Measurements from ENCODE around the gene CACHD1.
"Not testable (repeated sequence)": the region's sequence is repeated elsewhere in the genome, so short reads cannot be mapped to it uniquely, and the experiment has no call there.

CACHD1 gene

DNA sequence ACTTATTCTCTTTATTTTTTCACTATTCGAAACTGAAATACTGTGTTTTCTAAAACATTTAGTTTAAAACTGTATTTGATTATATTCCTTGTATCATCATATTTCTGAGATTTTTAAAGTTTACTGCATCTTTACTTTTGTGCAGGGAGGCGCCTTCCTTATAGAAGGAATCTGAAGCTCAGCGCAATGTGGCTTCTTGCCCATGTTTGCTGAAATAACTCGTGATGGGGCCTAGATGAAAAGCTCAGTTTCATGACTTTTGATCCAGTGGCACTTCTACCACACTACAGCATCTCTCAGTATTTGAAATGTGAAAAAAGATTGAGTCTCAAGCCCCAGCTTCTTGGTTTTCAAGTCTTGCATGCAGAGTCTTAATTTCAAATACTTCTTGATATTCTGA, 28.4 kb downstream of the CACHD1 start:
- no peak for DNase-seq

DNA sequence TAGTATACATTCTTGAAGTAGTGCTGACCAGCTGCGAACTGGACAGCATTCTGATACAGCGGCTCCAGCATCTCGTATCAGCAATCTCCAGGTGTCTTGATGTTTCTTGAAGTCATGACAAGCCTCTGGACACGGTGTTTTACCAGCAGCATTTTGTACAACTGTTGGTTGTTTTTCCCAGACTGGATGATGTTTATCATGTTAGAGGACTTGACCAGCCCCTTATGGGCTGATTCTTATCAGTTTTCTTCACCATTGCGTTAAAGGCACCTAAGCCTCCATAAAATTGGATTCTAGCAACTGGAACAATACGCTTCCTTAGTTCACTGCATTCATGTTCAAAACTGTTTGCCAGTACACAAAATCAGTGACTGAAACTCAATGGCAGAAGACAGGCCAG, 29.1 kb downstream of the CACHD1 start:
- no peak for DNase-seq

DNA sequence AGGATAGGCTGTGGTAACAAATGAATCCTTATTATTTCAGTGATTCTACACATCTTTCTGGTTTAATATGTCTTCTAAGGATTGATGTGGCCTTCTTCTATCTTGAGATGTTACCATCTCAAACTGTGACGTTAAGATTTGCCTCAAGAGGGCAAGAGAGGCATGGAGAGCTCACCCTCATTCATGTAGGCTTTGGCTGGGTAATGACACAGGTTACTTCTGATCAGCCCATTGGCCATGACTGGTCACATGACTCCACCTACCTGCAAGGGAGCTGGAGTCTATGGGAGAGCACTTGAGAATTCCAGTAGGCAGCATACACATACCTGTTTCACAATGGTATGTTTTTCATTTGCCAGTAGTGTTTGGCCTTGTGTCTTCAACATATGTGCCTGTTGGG, 30.0 kb downstream of the CACHD1 start:
- no peak for DNase-seq

DNA sequence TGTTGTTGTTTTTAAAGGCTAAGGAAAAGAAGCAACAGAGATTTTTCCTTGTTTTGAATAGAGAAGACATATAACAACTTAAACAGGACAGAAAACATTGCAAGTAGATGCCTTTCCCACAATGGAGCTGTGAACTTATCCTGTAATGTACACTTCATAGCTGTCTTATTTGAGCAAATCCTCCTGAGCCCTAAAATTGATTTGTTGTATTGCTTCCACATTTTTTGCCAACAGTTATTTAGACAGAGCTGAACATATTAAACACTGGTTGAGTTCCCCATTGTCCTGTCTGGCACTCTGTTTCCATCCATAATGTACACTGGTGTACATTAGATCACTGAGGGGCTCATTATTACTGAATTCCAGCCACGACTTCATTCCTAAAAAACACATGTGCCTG, 32.2 kb downstream of the CACHD1 start:
- no peak for DNase-seq

DNA sequence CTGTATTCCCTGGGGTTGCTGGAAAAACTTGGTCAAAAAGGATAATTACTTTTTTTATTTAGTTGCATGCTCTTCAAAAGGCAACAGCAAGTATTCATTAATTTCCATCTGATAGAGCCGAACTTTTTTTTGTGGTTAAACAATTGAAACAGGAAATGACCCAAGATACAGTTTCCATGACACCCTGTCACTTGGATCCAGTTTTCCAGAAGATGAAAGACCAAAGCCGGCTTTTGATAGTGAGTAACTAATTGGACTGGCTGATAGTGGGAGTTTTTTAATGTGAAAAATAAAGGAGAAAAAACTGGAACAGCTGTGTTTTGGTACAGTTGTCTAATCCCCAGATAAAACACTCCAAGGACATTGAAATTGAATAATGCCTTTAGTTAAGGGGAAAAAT, 33.0 kb downstream of the CACHD1 start:
- DNase-seq, result no peak

DNA sequence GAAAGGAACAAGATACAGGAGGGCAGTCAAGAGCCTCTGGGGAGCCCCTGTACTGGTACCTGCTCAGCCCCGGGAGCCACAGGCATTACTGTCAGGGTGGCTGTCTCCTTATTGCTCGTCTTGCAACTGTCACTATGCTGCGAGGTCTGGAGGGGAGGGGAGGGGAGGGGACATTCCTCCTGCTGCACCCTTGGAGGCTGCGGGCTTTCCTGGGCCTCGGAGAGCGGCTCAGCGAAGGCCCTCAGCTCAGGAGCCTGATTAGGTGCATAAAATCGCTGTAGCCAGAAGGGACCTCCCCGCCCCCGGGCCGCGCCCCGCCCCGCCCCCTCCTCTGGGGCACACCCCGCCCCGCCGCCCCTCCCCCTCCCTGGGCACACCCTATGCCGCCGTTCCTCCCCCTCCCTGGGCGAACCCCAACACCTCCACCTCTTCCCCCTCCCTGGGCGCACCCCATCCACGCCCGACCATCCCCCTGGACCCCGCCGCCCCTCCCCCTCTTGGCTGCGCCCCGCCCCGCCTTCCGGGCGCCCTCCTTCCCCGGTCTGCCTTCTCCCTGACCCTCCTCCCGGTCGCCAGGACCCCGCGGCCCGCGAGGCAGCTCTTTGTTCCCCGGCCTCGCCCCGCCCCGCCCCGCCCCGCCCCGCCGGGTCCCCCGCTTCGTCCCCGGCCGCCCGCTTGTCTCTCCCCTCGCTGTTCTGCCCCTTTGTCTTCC, 35.5 kb downstream of the CACHD1 start:
- peak in 3 of 4 experiments; percentile 6 to 19 (median 13) for DNase-seq

DNA sequence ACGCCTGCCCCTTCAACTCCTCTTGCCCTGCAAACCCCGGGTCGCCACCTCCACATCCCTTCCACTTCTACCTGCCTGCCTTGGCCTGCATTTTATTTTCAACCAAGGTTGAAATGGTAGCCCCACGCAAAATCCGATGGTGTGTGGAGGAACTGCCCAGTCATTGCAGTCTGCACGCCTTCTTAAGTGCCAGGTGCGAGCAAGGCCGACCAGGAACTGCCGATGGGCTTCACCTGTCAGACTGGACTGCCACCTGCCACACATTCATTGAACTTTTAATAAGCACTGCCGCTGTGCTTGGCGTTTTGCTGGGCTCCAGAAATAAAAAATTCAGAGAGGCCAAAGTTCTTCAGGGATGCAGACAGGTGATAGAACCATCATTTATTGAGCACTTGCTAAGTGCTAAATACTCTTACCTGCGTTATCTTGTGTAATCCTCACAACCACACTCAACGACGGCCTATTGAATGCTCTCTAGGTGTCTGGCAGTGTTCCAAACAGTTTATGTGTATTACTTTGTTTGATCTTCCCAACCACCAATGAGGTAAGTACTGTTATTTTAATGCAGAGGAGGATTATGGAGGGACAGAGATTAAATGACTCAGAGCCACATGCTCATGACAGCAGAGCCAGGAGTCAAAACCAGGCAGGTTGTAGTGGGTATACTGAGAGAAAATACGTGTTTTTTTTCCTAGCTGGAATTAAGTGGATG, 36.2 kb downstream of the CACHD1 start:
- no peak for DNase-seq

DNA sequence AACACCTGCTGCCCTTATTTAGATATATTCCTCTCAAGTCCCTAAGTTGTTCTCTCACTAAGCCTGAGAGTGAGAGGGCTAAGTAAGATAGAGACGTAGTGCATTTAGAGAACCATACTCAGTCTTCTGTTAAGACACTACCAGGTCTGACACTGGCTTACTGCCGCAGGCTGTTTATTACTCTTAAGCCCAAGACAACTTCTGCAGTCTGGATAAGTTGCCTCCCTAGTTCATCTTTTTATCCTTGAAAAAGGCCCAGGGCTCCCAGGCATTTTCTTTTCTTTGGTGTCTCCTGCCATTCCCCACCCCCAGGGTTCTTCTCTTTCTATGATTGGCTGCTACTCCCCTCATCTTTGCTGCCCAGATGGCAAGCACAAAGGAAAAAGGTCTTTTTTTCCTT, 38.7 kb downstream of the CACHD1 start:
- no peak for DNase-seq

DNA sequence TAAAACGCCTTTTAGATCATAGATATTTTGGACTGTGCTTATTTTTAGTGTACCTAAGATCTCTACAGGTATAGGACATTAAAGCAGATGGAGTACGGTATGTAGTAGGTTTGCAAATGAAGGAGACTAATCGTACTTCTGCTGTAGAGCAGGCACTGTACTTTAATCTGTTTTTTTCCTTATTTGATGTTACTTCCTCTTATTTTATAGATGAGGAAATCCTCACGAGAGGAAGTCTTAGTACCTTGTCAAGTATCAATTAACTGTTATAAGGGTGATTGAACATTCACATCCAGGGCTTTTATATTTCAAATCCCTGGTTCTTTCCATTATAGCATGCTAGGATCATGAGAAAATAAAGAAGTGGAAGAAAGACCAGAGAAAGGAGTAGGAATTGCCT, 41.1 kb downstream of the CACHD1 start:
- DNase-seq, result no peak

DNA sequence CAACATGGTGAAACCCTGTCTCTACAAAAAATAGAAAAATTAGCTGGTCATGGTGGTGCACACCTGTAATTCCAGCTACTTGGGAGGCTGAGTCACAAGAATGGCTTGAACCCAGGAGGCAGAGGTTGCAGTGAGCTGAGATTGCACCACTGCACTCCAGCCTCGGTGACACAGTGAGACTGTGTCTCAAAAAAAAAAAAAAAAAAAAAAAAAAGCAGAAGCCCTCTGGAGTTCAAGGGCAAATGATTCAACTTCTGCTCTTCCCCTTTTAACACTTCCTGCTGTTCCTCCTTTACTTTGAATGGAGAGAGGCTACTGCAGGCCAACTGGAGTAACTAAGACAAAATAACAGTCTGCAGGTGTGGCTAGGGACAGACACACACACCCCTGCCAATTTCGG, 42.3 kb downstream of the CACHD1 start:
- DNase-seq, result not testable (repeated sequence)

DNA sequence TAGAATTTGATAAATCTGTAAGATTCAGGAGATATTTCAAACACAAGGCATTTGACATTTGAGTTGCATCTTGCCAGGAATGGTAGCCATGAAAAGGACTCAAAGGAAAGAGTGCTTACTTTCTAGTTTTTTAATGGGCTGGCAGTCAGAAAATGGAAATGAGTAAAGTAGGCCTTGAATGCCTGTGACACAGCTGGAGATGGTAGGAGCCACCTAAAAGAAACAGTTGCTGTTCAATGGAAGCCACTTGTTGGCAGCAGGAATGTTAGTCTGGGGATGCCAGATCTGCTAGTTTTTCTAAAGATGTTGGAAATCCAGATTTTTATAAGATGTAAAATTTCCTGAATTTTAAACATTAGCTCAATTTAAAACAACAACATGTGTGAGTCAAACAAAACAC, 43.6 kb downstream of the CACHD1 start:
- DNase-seq, result no peak

DNA sequence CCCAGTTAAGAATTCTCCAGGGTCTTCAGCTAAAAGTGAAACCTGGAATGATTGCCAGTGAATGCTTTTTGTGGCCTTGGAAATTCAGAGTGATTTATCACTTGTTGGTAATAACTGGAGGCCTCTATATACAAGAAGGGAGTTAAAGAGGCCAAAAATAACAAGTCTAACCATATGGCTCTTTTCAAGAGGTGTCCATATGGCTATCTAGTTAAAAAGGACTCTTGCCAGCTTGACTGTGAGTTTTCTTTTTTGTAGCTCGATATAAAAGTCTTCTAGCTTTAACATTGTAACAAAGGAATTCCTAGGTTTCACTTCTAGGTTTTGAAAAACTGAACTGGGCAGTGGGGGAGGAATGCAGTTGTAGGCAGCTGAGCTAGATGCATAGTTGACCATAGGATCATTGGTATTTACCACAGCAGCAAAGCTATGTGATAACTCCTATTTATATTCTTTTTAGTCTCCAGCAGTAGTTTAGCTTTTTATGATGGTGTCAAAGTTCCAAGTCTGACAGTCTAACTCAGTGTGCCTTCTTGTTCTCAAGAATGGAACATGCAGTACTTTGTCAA, 44.4 kb downstream of the CACHD1 start:
- no peak for DNase-seq

DNA sequence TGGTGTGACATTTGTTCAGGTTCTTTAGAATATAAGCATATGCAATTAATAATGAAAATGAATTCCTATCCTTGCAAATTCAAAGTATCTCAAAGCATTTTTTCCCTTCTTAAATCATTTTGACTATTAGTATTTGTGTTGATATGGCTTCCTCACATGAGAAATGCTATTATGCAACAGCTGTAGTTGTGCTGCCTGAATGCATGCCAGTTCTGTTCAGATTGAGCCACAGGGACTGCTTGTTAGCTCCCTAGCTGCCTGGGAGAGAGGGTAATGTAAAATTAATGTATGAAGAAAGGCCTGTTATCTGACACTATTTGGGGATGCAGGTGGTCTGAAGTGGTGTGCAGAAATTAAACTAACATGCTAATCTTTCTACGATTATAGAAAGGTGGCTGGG, 45.5 kb downstream of the CACHD1 start:
- DNase-seq, result no peak

DNA sequence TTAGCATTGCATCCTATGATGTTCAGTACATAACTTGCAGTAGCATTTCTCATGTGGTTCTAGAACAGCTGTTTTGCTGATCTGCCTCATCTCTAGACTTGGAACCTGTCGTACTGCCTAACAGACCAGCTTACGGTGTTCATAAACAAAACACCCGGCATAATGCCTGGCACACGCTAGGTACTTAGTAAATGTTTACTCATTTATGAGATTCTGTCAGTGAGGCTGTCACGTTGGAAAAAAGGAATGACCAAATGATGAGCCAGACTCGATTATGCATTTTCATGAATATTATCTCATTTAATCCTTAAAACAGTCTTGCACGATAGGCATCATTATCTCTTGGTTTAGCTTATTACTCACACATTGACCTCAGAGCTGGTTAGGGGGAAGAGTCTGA, 46.4 kb downstream of the CACHD1 start:
- DNase-seq, result no peak

DNA sequence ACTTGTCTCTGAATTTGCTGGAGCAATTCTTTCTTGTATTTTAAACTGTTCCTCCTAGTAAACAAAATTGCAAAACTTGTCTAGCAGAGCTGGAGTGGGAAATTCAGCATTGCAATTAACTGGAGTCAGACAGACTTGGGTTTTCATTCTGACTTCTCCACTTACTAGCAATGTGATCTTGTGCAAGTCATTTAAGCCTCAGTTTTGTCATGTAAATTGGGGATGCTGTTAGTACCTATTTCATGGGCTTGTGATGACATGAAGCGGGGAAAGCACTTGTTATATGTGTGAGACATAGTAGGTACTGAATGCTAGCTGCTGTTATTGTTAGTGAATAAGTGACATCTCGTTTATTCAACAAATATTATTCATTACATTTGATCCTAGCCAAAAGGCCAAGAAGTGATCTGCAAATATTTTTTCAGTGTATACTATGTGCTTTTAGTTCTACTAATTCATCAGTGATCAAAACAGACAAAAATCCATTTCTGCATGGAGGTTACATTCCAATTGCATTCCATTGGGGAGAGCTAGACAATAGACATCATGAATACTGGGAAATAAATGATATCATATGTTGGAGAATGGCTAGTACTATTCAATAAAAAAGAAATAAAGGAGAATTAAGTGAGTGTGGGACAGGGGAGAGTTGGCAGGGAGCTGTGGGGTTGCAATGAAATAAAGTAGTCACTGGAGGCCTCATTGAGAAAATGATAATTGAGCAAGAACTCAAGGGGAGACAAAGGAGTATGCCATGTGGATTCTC, 47.1 kb downstream of the CACHD1 start:
- no peak for DNase-seq

DNA sequence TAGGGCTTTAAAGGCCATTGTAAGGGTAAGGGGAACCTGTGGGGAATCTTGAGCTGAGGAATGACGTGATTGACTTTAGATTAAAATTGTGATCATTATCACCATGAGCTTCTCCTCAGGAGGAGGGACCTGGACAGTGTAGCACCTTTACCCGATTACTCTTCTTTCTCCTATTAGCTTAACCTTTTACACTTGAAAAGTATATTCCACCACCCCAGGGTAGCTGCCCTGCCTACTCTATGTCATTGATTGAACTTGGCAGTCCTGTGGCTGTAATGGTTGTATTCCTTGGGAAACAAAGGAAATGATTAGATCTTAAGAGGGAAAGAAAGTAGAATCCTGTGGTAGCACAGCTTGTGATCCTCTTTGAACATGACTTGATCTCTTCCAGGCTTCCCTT, 47.7 kb downstream of the CACHD1 start:
- no peak for DNase-seq

DNA sequence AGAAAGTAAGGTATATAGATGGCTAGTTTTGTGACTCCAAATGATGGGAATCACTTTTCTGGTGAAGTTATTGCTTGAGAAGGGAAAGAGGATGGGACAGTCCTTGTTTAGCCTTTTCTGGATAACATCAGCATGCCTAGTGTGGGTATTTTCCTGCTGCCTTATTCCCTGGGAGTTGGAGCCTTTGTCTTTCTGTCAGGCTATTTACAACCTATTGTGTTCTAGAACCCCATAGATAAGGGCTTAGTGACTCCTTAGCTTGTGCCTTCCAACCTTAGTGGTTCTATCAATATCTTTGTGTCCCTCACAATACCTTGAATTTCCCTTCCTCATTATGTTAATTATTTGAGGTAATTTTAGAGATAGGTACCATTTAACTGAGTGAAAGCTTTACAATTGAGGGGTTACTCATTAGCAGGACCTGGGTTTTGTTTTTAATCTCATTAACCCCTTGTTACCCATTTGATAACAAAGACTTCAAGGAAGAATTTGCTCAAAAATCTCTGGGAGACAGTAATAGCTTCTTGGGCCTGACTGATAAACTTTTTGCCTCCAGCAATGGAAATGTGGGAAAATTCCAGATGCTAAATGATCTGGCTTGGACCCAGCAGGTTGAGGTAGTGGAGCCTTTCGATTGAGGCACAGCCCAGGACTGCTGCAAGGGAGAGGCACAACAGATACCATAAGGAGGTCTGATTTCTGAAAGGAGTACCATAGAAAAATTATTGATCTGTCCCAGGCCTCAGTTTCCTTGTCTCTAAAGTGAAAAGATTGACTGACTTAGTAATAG, 49.0 kb downstream of the CACHD1 start:
- no peak for DNase-seq

DNA sequence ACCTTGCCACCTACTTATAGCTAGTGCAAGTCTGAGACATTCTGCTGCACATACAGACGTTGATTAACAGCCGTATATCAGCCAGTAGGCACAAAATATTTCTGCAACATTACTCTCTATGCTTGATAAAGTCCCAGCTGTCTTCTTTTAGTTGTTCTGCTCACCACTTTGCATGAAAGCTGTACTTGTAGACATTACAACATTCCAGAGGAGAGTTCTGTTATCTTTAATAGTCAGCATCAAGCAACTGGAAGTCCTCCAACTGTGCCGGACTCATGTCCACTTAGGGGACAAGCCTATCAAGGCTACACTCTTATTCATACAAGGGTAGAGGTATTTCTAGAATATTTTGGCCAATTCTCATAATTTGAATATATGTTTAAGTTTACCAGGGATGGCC, 50.0 kb downstream of the CACHD1 start:
- no peak for DNase-seq

DNA sequence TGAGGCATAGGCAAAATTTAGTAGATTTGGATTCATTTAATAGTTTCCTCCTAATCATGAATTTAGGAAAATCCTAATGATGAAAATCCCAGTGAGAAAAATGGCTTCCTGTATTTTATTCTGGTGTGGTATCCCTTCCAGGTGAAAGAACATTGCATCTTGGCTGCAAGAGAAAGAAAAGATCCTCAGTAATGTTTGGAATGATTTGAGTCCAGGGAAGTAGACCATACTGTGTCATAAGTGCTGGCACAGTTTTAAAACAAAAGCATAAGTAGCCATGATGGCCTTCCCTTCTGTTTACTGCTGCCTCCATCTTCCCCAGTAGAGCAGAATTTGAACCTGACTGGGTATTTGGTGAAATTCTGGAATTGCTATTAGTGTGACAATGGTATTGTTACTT, 52.8 kb downstream of the CACHD1 start:
- no peak for DNase-seq

DNA sequence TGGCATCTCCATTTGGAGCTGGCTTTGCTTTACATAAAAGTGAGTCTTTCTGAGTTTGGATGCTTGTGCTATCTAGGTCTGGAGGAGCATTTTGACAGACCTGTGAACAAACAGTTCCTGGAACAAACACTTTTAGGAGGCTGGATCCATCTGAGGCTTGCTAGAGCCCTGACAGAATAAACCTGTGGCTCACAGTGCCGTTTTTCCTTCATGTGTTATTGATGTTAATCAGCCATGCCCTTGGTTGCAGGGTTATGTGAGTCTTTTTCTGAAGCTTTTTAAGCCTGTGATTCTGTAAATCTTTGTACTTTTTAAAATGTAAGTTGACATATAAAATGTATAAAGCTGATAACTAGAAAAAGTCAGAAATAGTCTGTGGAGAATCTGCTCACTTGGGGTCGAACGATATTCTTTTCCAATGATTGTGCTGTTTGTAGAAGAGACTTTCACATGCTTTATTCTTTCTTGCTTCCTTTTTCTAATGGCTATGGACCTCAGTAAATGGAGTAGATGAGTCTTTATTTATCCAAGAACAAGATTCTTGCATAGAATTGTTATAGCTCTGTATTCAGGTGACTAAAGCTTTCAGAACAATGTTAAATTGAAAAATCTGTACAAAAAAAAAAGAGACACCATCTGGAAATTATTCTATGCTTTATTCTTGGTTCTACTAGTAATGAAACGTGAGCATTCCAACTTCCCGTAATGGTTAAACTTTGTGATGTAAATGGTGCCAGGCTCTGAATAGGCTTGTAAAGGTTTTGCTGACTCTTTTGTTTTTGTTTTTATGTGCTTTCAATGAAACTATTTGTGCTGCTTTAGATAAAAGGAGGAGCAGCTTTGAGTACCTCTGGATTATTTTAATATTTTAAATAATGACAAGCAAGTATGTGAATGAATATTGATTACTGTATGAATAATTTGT, 53.7 kb downstream of the CACHD1 start:
- DNase-seq, result no peak

DNA sequence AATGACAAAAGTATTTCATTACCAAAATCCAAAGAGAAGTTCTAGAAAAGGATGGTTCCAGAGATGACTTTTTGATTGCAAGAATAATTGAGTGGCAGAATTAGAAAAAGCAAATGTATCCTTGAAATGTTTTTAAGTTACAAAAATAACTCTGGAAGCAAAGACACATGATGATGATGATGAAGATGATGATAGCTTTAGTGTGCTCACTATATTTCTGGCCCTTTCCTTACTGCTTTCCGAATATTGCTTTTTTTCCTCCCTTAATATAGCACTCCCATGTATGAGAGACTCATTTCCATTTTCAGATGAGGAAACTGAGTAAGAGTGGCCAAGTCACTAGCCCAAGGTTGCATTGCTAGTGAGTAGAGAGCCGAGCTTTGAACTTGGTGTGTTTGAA, 54.7 kb downstream of the CACHD1 start:
- no peak for DNase-seq

All from activated CD4-positive, CD25-positive, alpha-beta regulatory T cell (primary cell).